WERI-Rb-1 (cell line): ENCODE data around the gene EVI2A.

Experiments
- DNase-seq: peaks from one replicate; pipeline ENCODE4 v3.0.0-alpha.2; 2020
- H3K27ac ChIP-seq: fragments of 250-450 bp; sonication (Bioruptor Pico); 2 replicates; pipeline ENCODE4 v1.5.1; 2020; ENCODE audit warnings: mild to moderate bottlenecking, moderate library complexity
- H3K27me3 ChIP-seq: fragments of 250-450 bp; sonication (Bioruptor Pico); 2 replicates; pipeline ENCODE4 v1.5.1; 2021; ENCODE audit warnings: mild to moderate bottlenecking, low read depth, moderate library complexity; ENCODE audit not compliant: insufficient read depth, severe bottlenecking
- H3K36me3 ChIP-seq: fragments of 250-450 bp; sonication (Bioruptor Pico); 2 replicates; pipeline ENCODE4 v1.5.1; 2020; ENCODE audit warnings: mild to moderate bottlenecking, moderate library complexity
- H3K4me3 ChIP-seq: 2 replicates; pipeline ENCODE4 v1.5.1; 2011; ENCODE audit warnings: low read depth, mild to moderate bottlenecking, control low read depth, low read length
- H3K9me3 ChIP-seq: fragments of 250-450 bp; sonication (Bioruptor Pico); 2 replicates; pipeline ENCODE4 v1.5.1; 2021; ENCODE audit warnings: mild to moderate bottlenecking, moderate library complexity; ENCODE audit not compliant: severe bottlenecking
- TF ChIP-seq, protein P1 (sequence below): IDR thresholded peaks from 2 replicates; pipeline ENCODE4 v1.5.1; 2011; ENCODE audit warnings: low read depth, mild to moderate bottlenecking, control low read depth, inconsistent platforms, low read length

Gene EVI2A

DNA sequence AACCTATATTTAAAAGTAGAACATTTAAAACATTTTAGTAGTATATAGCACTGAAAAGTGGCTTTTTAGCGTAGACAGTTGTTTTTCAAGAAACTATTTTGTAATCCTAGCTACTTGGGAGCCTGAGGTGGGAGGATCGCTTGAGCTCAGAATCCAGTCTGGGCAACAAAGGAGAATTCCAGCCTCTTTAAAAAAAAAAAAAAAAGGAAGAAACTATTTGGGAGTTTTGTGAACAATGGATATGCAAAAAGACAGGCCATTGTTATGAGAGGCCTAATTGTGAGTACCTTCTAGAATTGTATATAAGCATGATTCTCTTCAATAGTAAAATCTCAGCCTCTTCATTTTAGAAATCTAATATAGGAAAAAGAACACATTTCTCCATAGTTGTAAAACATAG, 42.0 kb downstream of the EVI2A start:
- no peaks in the 10 kb centered on the region for H3K27me3 ChIP-seq
- peaks cover 19% of the 10 kb centered on the region for H3K36me3 ChIP-seq
- no peaks in the 10 kb centered on the region for H3K9me3 ChIP-seq
- TF ChIP-seq, protein P1, sequence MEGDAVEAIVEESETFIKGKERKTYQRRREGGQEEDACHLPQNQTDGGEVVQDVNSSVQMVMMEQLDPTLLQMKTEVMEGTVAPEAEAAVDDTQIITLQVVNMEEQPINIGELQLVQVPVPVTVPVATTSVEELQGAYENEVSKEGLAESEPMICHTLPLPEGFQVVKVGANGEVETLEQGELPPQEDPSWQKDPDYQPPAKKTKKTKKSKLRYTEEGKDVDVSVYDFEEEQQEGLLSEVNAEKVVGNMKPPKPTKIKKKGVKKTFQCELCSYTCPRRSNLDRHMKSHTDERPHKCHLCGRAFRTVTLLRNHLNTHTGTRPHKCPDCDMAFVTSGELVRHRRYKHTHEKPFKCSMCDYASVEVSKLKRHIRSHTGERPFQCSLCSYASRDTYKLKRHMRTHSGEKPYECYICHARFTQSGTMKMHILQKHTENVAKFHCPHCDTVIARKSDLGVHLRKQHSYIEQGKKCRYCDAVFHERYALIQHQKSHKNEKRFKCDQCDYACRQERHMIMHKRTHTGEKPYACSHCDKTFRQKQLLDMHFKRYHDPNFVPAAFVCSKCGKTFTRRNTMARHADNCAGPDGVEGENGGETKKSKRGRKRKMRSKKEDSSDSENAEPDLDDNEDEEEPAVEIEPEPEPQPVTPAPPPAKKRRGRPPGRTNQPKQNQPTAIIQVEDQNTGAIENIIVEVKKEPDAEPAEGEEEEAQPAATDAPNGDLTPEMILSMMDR, result no peak
- H3K27ac ChIP-seq, result no peak overlapping the region
- no peak overlapping the region for H3K4me3 ChIP-seq
- no peak for DNase-seq

DNA sequence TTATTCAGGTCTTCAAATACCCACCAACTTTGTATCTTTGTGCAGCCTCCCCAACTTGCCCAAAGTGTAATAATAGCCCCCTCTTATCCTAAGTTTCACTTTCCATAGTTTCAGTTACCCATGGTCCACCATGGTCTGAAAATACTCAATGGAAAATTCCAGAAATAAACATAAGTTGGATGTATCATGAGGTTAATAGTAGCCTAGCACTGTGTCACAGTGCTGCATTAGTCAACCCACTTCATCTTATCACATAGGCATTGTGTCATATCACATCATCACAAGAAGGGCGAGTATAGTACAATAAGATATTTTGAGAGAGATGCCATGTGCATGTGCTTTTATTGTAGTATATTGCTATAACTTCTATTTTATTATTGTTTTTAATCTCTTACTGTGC, 46.3 kb downstream of the EVI2A start:
- TF ChIP-seq, protein P1, result no peak
- Histone ChIP-seq H3K4me3 (no peak overlapping the region), H3K9me3 (no peaks in the 10 kb centered on the region), H3K36me3 (peaks cover 31% of the 10 kb centered on the region), H3K27me3 (no peaks in the 10 kb centered on the region), H3K27ac (no peak overlapping the region)
- DNase-seq, result no peak

DNA sequence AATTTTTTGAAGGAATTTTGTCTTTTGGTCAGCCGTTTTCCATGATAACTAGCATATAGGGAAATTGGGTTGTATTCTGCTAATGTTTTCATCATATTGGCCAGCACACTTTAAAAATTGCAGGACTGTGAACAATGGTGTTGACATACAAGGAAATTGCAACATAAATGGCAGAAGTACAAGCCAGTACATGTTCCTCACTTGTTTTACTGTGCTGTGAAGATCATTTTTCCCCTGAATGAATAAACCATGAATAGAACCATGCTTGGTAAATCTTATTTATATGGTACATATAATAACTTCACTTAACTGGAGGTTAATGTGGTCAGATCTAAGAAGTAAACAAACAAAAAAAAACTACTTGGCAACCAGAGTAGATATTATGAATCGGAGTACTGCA, 47.2 kb downstream of the EVI2A start:
- TF ChIP-seq, protein P1, result no peak
- Histone ChIP-seq H3K4me3 (no peak overlapping the region), H3K27ac (no peak overlapping the region), H3K9me3 (no peaks in the 10 kb centered on the region), H3K27me3 (no peaks in the 10 kb centered on the region), H3K36me3 (peaks cover 40% of the 10 kb centered on the region)
- DNase-seq, result no peak

DNA sequence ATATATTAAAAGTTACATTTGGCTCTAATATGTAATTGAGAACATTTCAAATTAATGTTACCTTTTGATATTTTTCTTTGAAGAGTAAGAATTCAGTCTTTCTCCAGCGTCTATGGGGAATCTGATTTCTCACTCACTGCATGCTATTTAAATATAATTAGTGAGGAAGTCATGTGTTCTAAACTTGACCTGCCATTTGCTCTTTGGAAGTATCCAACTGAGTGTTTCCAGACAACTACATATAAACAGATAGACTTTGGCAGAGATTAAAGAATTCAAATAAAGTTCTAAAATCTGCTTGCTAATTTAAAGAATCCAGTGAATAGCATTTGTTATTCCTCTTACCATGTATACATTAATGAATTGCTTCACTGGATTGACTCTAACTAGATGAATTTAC, 47.9 kb downstream of the EVI2A start:
- no peaks in the 10 kb centered on the region for H3K9me3 ChIP-seq
- TF ChIP-seq, protein P1, result no peak
- H3K27ac ChIP-seq, result no peak overlapping the region
- H3K27me3 ChIP-seq, result no peaks in the 10 kb centered on the region
- H3K36me3 ChIP-seq, result peaks cover 43% of the 10 kb centered on the region
- H3K4me3 ChIP-seq, result no peak overlapping the region
- DNase-seq, result no peak

DNA sequence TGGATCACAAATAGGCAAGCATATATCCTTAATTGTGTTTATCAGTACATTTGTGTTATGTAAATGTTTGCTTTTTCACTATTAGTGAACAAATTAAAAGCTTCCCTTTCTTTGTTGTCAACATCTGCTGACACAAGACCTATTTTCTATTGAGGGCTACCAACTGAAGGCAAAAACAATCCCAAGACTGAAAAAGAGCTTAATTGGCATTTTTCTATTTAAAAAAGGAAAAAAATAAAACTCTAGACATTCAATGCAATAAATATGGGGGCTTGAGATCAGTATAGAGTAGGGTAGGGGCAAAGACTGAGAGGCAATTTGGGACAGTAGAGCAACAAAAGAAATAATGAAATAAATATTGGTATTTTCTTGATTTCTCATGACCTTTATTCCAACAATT, 48.6 kb downstream of the EVI2A start:
- DNase-seq, result no peak
- Histone ChIP-seq H3K27ac (no peak overlapping the region), H3K36me3 (peaks cover 45% of the 10 kb centered on the region), H3K4me3 (no peak overlapping the region), H3K27me3 (no peaks in the 10 kb centered on the region), H3K9me3 (no peaks in the 10 kb centered on the region)
- TF ChIP-seq, protein P1, result no peak

DNA sequence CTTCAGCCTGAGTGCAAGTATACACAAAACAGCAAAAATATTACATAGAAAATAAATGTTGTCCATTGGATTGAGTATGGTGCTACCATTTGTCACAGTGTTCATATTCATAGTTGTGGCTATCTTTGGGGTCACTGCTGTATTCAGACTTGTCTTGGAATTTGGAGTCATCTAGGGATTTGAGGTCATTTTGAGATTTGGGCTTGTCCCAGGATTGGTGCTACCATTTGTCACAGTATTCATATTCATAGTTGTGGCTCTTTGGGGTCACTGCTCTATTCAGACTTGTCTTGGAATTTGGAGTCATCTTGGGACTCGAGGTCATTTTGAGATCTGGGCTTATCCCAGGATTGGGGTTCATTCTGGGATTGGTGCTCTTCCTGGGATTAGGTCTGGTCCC, 49.2 kb downstream of the EVI2A start:
- H3K4me3 ChIP-seq, result no peak overlapping the region
- TF ChIP-seq, protein P1, result no peak
- H3K27me3 ChIP-seq, result no peaks in the 10 kb centered on the region
- H3K36me3 ChIP-seq, result peaks cover 40% of the 10 kb centered on the region
- no peak for DNase-seq
- no peak overlapping the region for H3K27ac ChIP-seq
- no peaks in the 10 kb centered on the region for H3K9me3 ChIP-seq
